Mesenchymal stem cell (in vitro differentiated cells and primary cell): Measurements from ENCODE around the gene SUSD4.

ENCODE experiments used
- DNase-seq: peaks from one replicate; pipeline ENCODE4 v3.0.0-alpha.2; 2013
- H2AFZ ChIP-seq: one replicate; pipeline ENCODE4 v1.6.1; 2013; ENCODE audit warnings: low read depth, mild to moderate bottlenecking, control low read depth, inconsistent platforms, low read length, moderate library complexity
- H2AK5ac ChIP-seq: 2 replicates; pipeline ENCODE4 v1.6.1; 2013; ENCODE audit warnings: low read length, moderate library complexity, mild to moderate bottlenecking, inconsistent platforms; ENCODE audit not compliant: severe bottlenecking
- H2BK120ac ChIP-seq: one replicate; pipeline ENCODE4 v1.6.1; 2013; ENCODE audit warnings: low read depth, mild to moderate bottlenecking, inconsistent platforms, low read length, moderate library complexity
- H2BK12ac ChIP-seq, 2 experiments: one replicate each; pipeline ENCODE4 v1.6.1; 2013; ENCODE audit warnings: inconsistent platforms in 2 of 2, low read length in 2 of 2, mild to moderate bottlenecking in 2 of 2, moderate library complexity in 2 of 2, control low read depth in 1 of 2
- H2BK15ac ChIP-seq: one replicate; pipeline ENCODE4 v1.6.1; 2013; ENCODE audit warnings: mild to moderate bottlenecking, low read depth, inconsistent platforms; ENCODE audit not compliant: poor library complexity, severe bottlenecking
- H2BK5ac ChIP-seq: 2 replicates; pipeline ENCODE4 v1.6.1; 2013; ENCODE audit warnings: low read depth, mild to moderate bottlenecking, low read length, control low read depth, inconsistent platforms; ENCODE audit not compliant: poor library complexity, severe bottlenecking
- H3K14ac ChIP-seq, 2 experiments: one replicate each; pipeline ENCODE4 v1.6.1; 2013; ENCODE audit warnings: inconsistent platforms in 2 of 2, low read length in 2 of 2, control low read depth in 1 of 2, mild to moderate bottlenecking in 1 of 2, moderate library complexity in 1 of 2
- H3K18ac ChIP-seq, 2 experiments: one replicate each; pipeline ENCODE4 v1.6.1; 2013; ENCODE audit warnings: inconsistent platforms in 2 of 2, low read length in 2 of 2, control low read depth in 1 of 2, low read depth in 1 of 2, mild to moderate bottlenecking in 1 of 2
- H3K23ac ChIP-seq, 2 experiments: one replicate each; pipeline ENCODE4 v1.6.1; 2013; ENCODE audit warnings: inconsistent platforms in 2 of 2, low read length in 2 of 2, mild to moderate bottlenecking in 2 of 2, moderate library complexity in 2 of 2, control low read depth in 1 of 2
- H3K27ac ChIP-seq: 2 replicates; pipeline ENCODE4 v1.5.1; 2013; ENCODE audit warnings: mild to moderate bottlenecking, moderate library complexity, low read length, control low read depth, inconsistent platforms; ENCODE audit not compliant: poor library complexity, severe bottlenecking
- H3K27me3 ChIP-seq, 2 experiments: 2 replicates each; pipeline versions ENCODE4 v1.6.1 to v1.7.0; 2013; ENCODE audit warnings: low read length in 2 of 2, mild to moderate bottlenecking in 2 of 2, moderate library complexity in 2 of 2, control low read depth in 1 of 2, inconsistent platforms in 1 of 2; ENCODE audit not compliant: control insufficient read depth in 1 of 2, insufficient read depth in 1 of 2
- H3K36me3 ChIP-seq, 2 experiments: 2 replicates each; pipeline versions ENCODE4 v1.6.1 to v1.7.0; 2013; ENCODE audit warnings: low read length in 2 of 2, control low read depth in 1 of 2, inconsistent platforms in 1 of 2, low read depth in 1 of 2, mild to moderate bottlenecking in 1 of 2; ENCODE audit not compliant: insufficient read depth in 2 of 2, control insufficient read depth in 1 of 2
- H3K4ac ChIP-seq, 2 experiments: one replicate each; pipeline ENCODE4 v1.6.1; 2013; ENCODE audit warnings: inconsistent platforms in 2 of 2, low read length in 2 of 2, mild to moderate bottlenecking in 2 of 2, moderate library complexity in 2 of 2, control low read depth in 1 of 2, low read depth in 1 of 2
- H3K4me1 ChIP-seq: 2 replicates; pipeline ENCODE4 v1.6.1; 2013; ENCODE audit warnings: low read depth, low read length, control low read depth; ENCODE audit not compliant: control insufficient read depth, insufficient read depth
- H3K4me2 ChIP-seq: 2 replicates; pipeline ENCODE4 v1.6.1; 2013; ENCODE audit warnings: low read length, mild to moderate bottlenecking, inconsistent platforms; ENCODE audit not compliant: poor library complexity, severe bottlenecking
- H3K4me3 ChIP-seq, 2 experiments: 2 replicates each; pipeline versions ENCODE4 v1.5.1 to v1.7.0; 2013; ENCODE audit warnings: low read length in 2 of 2, mild to moderate bottlenecking in 2 of 2, control low read depth in 1 of 2, low read depth in 1 of 2; ENCODE audit not compliant: insufficient read depth in 1 of 2
- H3K79me1 ChIP-seq: replicated peaks from 2 replicates; pipeline ENCODE4 v1.6.1; 2013; ENCODE audit warnings: mild to moderate bottlenecking, control low read depth, low read length, inconsistent platforms; ENCODE audit not compliant: poor library complexity, severe bottlenecking
- H3K9ac ChIP-seq: 2 replicates; pipeline ENCODE4 v1.7.0; 2013; ENCODE audit warnings: mild to moderate bottlenecking, low read length, moderate library complexity
- H3K9me3 ChIP-seq: 2 replicates; pipeline ENCODE4 v1.7.0; 2013; ENCODE audit warnings: mild to moderate bottlenecking, low read length; ENCODE audit not compliant: control insufficient read depth
- H4K8ac ChIP-seq: one replicate; pipeline ENCODE4 v1.6.1; 2013; ENCODE audit warnings: inconsistent platforms, mild to moderate bottlenecking, low read length, moderate library complexity
- H4K91ac ChIP-seq: one replicate; pipeline ENCODE4 v1.6.1; 2013; ENCODE audit warnings: mild to moderate bottlenecking, low read length, inconsistent platforms
- WGBS: methylation state at CpG from one replicate; pipeline ENCODE4 v1.1.7; 2013; ENCODE audit warnings: mixed read lengths; 5-methylcytosine and 5-hydroxymethylcytosine counted together

SUSD4 gene

GRCh38 chr1:223334156-223334555 lies 29.8 kb downstream of the SUSD4 start:
- no CpG with 5 or more reads among the region's 2 CpGs for WGBS
- no peak overlapping the region for H3K4me2 ChIP-seq

GRCh38 chr1:223332997-223333396 lies 31.0 kb downstream of the SUSD4 start:
- Histone ChIP-seq H2BK5ac (no peak overlapping the region), H2BK15ac (no peak overlapping the region), H4K8ac (no peak overlapping the region), H3K27me3 (peaks cover 53 to 83% of the 10 kb centered on the region in 2 experiments), H2BK12ac (no peak overlapping the region), H3K4me1 (peaks cover 4% of the 10 kb centered on the region), H3K79me1 (no peaks in the 10 kb centered on the region), H3K4me2 (no peak overlapping the region), H4K91ac (no peak overlapping the region), H3K4me3 (no peak overlapping the region), H3K23ac (no peak overlapping the region), H2AFZ (no peak overlapping the region), H3K9me3 (peaks cover 3% of the 10 kb centered on the region), H2BK120ac (no peak overlapping the region), H3K18ac (no peak overlapping the region), H2AK5ac (no peak overlapping the region), H3K14ac (no peak overlapping the region), H3K36me3 (no peaks in the 10 kb centered on the region), H3K4ac (no peak overlapping the region), H3K9ac (no peak overlapping the region), H3K27ac (no peak overlapping the region)
- DNase-seq = no peak
- 86% methylated on average over 7 of the region's 7 CpGs for WGBS

More at GRCh38 chr1:223334156-223334555, 29.8 kb downstream of the SUSD4 start:
- H3K18ac ChIP-seq = no peak overlapping the region
- no peak overlapping the region for H3K4me3 ChIP-seq
- no peak overlapping the region for H2AK5ac ChIP-seq
- H2BK120ac ChIP-seq = no peak overlapping the region
- H2BK15ac ChIP-seq = no peak overlapping the region
- H2BK5ac ChIP-seq = no peak overlapping the region
- H3K9me3 ChIP-seq = peaks cover 3% of the 10 kb centered on the region
- no peak overlapping the region for H3K4ac ChIP-seq
- H4K91ac ChIP-seq = no peak overlapping the region
- H2BK12ac ChIP-seq = no peak overlapping the region
- no peak overlapping the region for H3K9ac ChIP-seq
- no peaks in the 10 kb centered on the region for H3K36me3 ChIP-seq
- DNase-seq = no peak
- peaks cover 52 to 77% of the 10 kb centered on the region in 2 experiments for H3K27me3 ChIP-seq
- no peak overlapping the region for H3K14ac ChIP-seq
- H4K8ac ChIP-seq = no peak overlapping the region
- H2AFZ ChIP-seq = no peak overlapping the region
- H3K79me1 ChIP-seq = no peaks in the 10 kb centered on the region
- H3K23ac ChIP-seq = no peak overlapping the region
- H3K27ac ChIP-seq = no peak overlapping the region
- peaks cover 4% of the 10 kb centered on the region for H3K4me1 ChIP-seq

GRCh38 chr1:223331929-223332328 lies 32.0 kb downstream of the SUSD4 start:
- H3K27ac ChIP-seq = no peak overlapping the region
- H2AK5ac ChIP-seq = peak overlapping the region; percentile 83
- H3K4me1 ChIP-seq = peaks cover 4% of the 10 kb centered on the region
- H2BK15ac ChIP-seq = no peak overlapping the region
- no peak overlapping the region for H3K18ac ChIP-seq
- H2BK5ac ChIP-seq = no peak overlapping the region
- no peak overlapping the region for H3K4me2 ChIP-seq
- H3K4me3 ChIP-seq = no peak overlapping the region
- WGBS = 36% methylated on average over 1 of the region's 1 CpG
- peaks cover 3% of the 10 kb centered on the region for H3K9me3 ChIP-seq
- H3K14ac ChIP-seq = no peak overlapping the region
- H4K91ac ChIP-seq = no peak overlapping the region
- no peak overlapping the region for H2AFZ ChIP-seq
- no peak for DNase-seq
- H3K36me3 ChIP-seq = no peaks in the 10 kb centered on the region
- H2BK12ac ChIP-seq = no peak overlapping the region
- H3K4ac ChIP-seq = no peak overlapping the region
- H3K23ac ChIP-seq = no peak overlapping the region
- H3K79me1 ChIP-seq = no peaks in the 10 kb centered on the region
- H4K8ac ChIP-seq = no peak overlapping the region
- no peak overlapping the region for H2BK120ac ChIP-seq
- H3K27me3 ChIP-seq = peaks cover 49 to 82% of the 10 kb centered on the region in 2 experiments
- H3K9ac ChIP-seq = no peak overlapping the region

- peaks cover 3% of the 10 kb centered on the region for H3K9me3 ChIP-seq
- no peak overlapping the region for H3K4ac ChIP-seq
These were observed 32.7 kb downstream of the SUSD4 start for GRCh38 chr1:223331301-223331700.

More at GRCh38 chr1:223331301-223331700, 32.7 kb downstream of the SUSD4 start:
- H2BK120ac ChIP-seq = no peak overlapping the region
- no peak overlapping the region for H4K8ac ChIP-seq
- H3K4me2 ChIP-seq = no peak overlapping the region
- H3K79me1 ChIP-seq = no peaks in the 10 kb centered on the region
- no peak overlapping the region for H2AK5ac ChIP-seq
- H3K4me3 ChIP-seq = no peak overlapping the region
- H2AFZ ChIP-seq = no peak overlapping the region
- peaks cover 42 to 76% of the 10 kb centered on the region in 2 experiments for H3K27me3 ChIP-seq
- no peaks in the 10 kb centered on the region for H3K36me3 ChIP-seq
- H2BK12ac ChIP-seq = no peak overlapping the region
- H3K4me1 ChIP-seq = peaks cover 4% of the 10 kb centered on the region
- H3K14ac ChIP-seq = no peak overlapping the region
- no peak overlapping the region for H3K9ac ChIP-seq
- H3K27ac ChIP-seq = no peak overlapping the region
- H4K91ac ChIP-seq = no peak overlapping the region
- no peak overlapping the region for H2BK5ac ChIP-seq
- H3K18ac ChIP-seq = no peak overlapping the region
- no peak for DNase-seq
- H3K23ac ChIP-seq = no peak overlapping the region
- WGBS = 46% methylated on average over 4 of the region's 4 CpGs
- H2BK15ac ChIP-seq = no peak overlapping the region
